ENCODE data around the gene EXT2. TPM values are rescaled to one million over a fixed set of nuclear protein-coding genes. Genes with fewer than 3 reads are reported as not detected.

Gene EXT2
- total RNA-seq, 1 experiment from 2014 or later: 42.8 TPM

GRCh38 chr11:44263738-44264437 lies 168.4 kb downstream of the EXT2 start:
- Histone ChIP-seq H3K4me1 (ENCODE audit: control insufficient read depth in 1 of 2, insufficient read depth in 2 of 2, low read length in 2 of 2) (no peaks in the 10 kb centered on the region), H3K36me3 (ENCODE audit: control insufficient read depth in 1 of 2, insufficient read depth in 2 of 2, low read length in 2 of 2) (no peaks in the 10 kb centered on the region), H3K79me2 (ENCODE audit: insufficient read depth, low read length) (no peaks in the 10 kb centered on the region), H3K27me3 (ENCODE audit: insufficient read depth, low read length) (no peaks in the 10 kb centered on the region), H3K4me3 (replicated peaks in 1 of 2; ENCODE audit: low read depth in 1 of 2, low read length in 2 of 2) (no peak overlapping the region), H3K27ac (ENCODE audit: low read depth, low read length) (no peak overlapping the region), H3K9ac (ENCODE audit: low read length) (no peak overlapping the region), H2AFZ (ENCODE audit: low read depth, low read length, poor library complexity, severe bottlenecking) (no peak overlapping the region), H3K4me2 (ENCODE audit: low read length) (no peak overlapping the region), H3K9me2 (ENCODE audit: insufficient read depth) (no peaks in the 10 kb centered on the region), H4K20me1 (ENCODE audit: insufficient read depth) (no peaks in the 10 kb centered on the region), H3K9me3 (ENCODE audit: control insufficient read depth in 1 of 2, insufficient read depth in 1 of 2, low read depth in 1 of 2, low read length in 2 of 2) (no peaks in the 10 kb centered on the region)
- DNase-seq (ENCODE audit: low read depth, low spot score): no peak
- RAD21 ChIA-PET (ENCODE audit: low non-redundant PET in 1 of 2, low total read pairs in 2 of 2, uncharacterized antibody in 2 of 2, unreplicated experiment in 2 of 2): no interaction called here
- intact Hi-C loops (cut with micrococcal nuclease): no loop called here
- 0 out of 2 replicates have a peak, but pooled peaks have one; percentile 36 for ATAC-seq
- CTCF ChIA-PET: no interaction called here
- TF ChIP-seq SIN3A (IDR thresholded peaks at IDR 0.05; ENCODE audit: low read depth) (no peak), EZH2 (IDR thresholded peaks at IDR 0.05) (no peak), EZH2phosphoT487 (IDR thresholded peaks at IDR 0.05; ENCODE audit: borderline replicate concordance) (no peak), ZNF274 (IDR thresholded peaks at IDR 0.05; ENCODE audit: low read depth, low read length) (no peak), REST (IDR thresholded peaks at IDR 0.05; ENCODE audit: low read depth) (no peak), FOSL1 (IDR thresholded peaks at IDR 0.05; ENCODE audit: low read depth) (no peak), CBX3 (IDR thresholded peaks at IDR 0.05; ENCODE audit: low read depth) (no peak), ZFX (IDR thresholded peaks at IDR 0.05) (no peak), JUND (IDR thresholded peaks at IDR 0.05) (no peak), RAD21 (IDR thresholded peaks at IDR 0.05; ENCODE audit: low read depth) (no peak), ATF3 (IDR thresholded peaks at IDR 0.05) (no peak), CEBPB (IDR thresholded peaks at IDR 0.05; ENCODE audit: low read depth) (no peak), EGR1 (IDR thresholded peaks at IDR 0.05; ENCODE audit: low read depth) (no peak), YY1 (IDR thresholded peaks at IDR 0.05; ENCODE audit: extremely low read depth, insufficient replicate concordance, low read depth, low read length) (no peak)
- TF ChIP-seq, protein P1, sequence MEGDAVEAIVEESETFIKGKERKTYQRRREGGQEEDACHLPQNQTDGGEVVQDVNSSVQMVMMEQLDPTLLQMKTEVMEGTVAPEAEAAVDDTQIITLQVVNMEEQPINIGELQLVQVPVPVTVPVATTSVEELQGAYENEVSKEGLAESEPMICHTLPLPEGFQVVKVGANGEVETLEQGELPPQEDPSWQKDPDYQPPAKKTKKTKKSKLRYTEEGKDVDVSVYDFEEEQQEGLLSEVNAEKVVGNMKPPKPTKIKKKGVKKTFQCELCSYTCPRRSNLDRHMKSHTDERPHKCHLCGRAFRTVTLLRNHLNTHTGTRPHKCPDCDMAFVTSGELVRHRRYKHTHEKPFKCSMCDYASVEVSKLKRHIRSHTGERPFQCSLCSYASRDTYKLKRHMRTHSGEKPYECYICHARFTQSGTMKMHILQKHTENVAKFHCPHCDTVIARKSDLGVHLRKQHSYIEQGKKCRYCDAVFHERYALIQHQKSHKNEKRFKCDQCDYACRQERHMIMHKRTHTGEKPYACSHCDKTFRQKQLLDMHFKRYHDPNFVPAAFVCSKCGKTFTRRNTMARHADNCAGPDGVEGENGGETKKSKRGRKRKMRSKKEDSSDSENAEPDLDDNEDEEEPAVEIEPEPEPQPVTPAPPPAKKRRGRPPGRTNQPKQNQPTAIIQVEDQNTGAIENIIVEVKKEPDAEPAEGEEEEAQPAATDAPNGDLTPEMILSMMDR (IDR thresholded peaks at IDR 0.05 in 2 of 3, conservative IDR thresholded peaks at IDR 0.05 in 1 of 3; ENCODE audit: borderline replicate concordance in 1 of 3, insufficient read depth in 1 of 3, low read depth in 2 of 3, low read length in 2 of 3): no peak
- TF ChIP-seq, protein P2, sequence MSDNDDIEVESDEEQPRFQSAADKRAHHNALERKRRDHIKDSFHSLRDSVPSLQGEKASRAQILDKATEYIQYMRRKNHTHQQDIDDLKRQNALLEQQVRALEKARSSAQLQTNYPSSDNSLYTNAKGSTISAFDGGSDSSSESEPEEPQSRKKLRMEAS (IDR thresholded peaks at IDR 0.05): no peak
- BruUV-seq (replicated peaks): no TSS peak
- POLR2A ChIA-PET: no interaction called here
